WTC11 (cell line): ENCODE results near the gene ADGRL3. TPM values are rescaled to one million over a fixed set of nuclear protein-coding genes. Genes with fewer than 3 reads are reported as not detected.
"Not testable (repeated sequence)": the region's sequence is repeated elsewhere in the genome, so short reads cannot be mapped to it uniquely, and the experiment has no call there.

Experiments used
- ATAC-seq: fragments of 200-7000 bp; cut with Tn5 transposase; 2 replicates; pipeline ENCODE4 v1.10.0; 2021; ENCODE audit warnings: mild to moderate bottlenecking, moderate library complexity
- CTCF ChIA-PET: fragments of 300-600 bp; sonication (Branson Sonifier 250); formaldehyde crosslinking; loops from one replicate; lab custom pipeline; 2021; ENCODE audit warnings: antibody characterized with exemption; lab: Charles Lee
- POLR2A ChIA-PET: fragments of 350-600 bp; sonication (Branson Sonifier 250); formaldehyde crosslinking; loops from one replicate; lab custom pipeline; 2021; ENCODE audit warnings: antibody characterized with exemption; lab: Charles Lee
- DNase-seq: peaks from one replicate; pipeline ENCODE4 v3.0.0; 2021; ENCODE audit warnings: low spot score
- H3K27ac Mint-ChIP-seq: 2 replicates; pipeline ENCODE4 v1.8.0; 2021; ENCODE audit warnings: mixed read lengths
- H3K27me3 Mint-ChIP-seq: 2 replicates; pipeline ENCODE4 v1.8.0; 2021; ENCODE audit warnings: low read depth, mild to moderate bottlenecking, moderate library complexity, mixed read lengths
- H3K36me3 Mint-ChIP-seq: 2 replicates; pipeline ENCODE4 v1.8.0; 2021; ENCODE audit warnings: mixed read lengths
- H3K4me1 Mint-ChIP-seq: 2 replicates; pipeline ENCODE4 v1.8.0; 2022; ENCODE audit warnings: mixed read lengths
- H3K4me3 Mint-ChIP-seq: 2 replicates; pipeline ENCODE4 v1.8.0; 2021; ENCODE audit warnings: mild to moderate bottlenecking, moderate library complexity, mixed read lengths
- H3K9me3 Mint-ChIP-seq: 2 replicates; pipeline ENCODE4 v1.8.0; 2021; ENCODE audit warnings: mixed read lengths
- GRHL2 ChIP-seq: fragments of 250-450 bp; sonication (Bioruptor Pico); IDR thresholded peaks from 2 replicates; pipeline ENCODE4 v1.8.0; 2022; ENCODE audit warnings: mild to moderate bottlenecking, moderate library complexity; ENCODE audit not compliant: insufficient replicate concordance, severe bottlenecking
- HMGA2 ChIP-seq: fragments of 250-450 bp; sonication (Bioruptor Pico); IDR thresholded peaks from 2 replicates; pipeline ENCODE4 v1.4.0; 2021; ENCODE audit warnings: mild to moderate bottlenecking, moderate library complexity
- JAZF1 ChIP-seq: fragments of 250-450 bp; sonication (Bioruptor Pico); IDR thresholded peaks from 2 replicates; pipeline ENCODE4 v1.9.0; 2021; ENCODE audit warnings: moderate library complexity, mild to moderate bottlenecking, inconsistent platforms
- ZNF121 ChIP-seq: sonication (generic); formaldehyde crosslinking; IDR thresholded peaks from 2 replicates; pipeline ENCODE4 v1.8.0; 2023; ENCODE audit warnings: missing genetic modification reagents
- total RNA-seq: library from RNA; stranded (reverse); gene quantifications from 3 replicates; pipeline ENCODE4 v1.2.3, GENCODE V29; 2021
- TF ChIP-seq, protein P1 (sequence below): fragments of 250-450 bp; sonication (Bioruptor Pico); IDR thresholded peaks from 2 replicates; pipeline ENCODE4 v1.9.0; 2021; ENCODE audit warnings: mild to moderate bottlenecking, borderline replicate concordance
- TF ChIP-seq, protein P2 (sequence below): sonication (generic); formaldehyde crosslinking; IDR thresholded peaks from 2 replicates; pipeline ENCODE4 v1.8.0; 2022; ENCODE audit warnings: mild to moderate bottlenecking, missing genetic modification reagents
- TF ChIP-seq, protein P3 (sequence below): sonication (generic); formaldehyde crosslinking; IDR thresholded peaks from 2 replicates; pipeline ENCODE4 v1.8.0; 2023; ENCODE audit warnings: missing genetic modification reagents, mild to moderate bottlenecking, borderline replicate concordance
- TF ChIP-seq, protein P4 (sequence below): sonication (generic); formaldehyde crosslinking; IDR thresholded peaks from 2 replicates; pipeline ENCODE4 v1.8.1; 2022; ENCODE audit warnings: missing genetic modification reagents, borderline replicate concordance
- TF ChIP-seq, protein P5 (sequence below): sonication (generic); formaldehyde crosslinking; IDR thresholded peaks from 2 replicates; pipeline ENCODE4 v1.8.0; 2022; ENCODE audit warnings: mild to moderate bottlenecking, missing genetic modification reagents
- TF ChIP-seq, protein P6 (sequence below): sonication (generic); formaldehyde crosslinking; IDR thresholded peaks from 2 replicates; pipeline ENCODE4 v1.8.1; 2023; ENCODE audit warnings: mild to moderate bottlenecking, missing genetic modification reagents

The ADGRL3 gene
- total RNA-seq, 1 experiment from 2014 or later, result 8.7 TPM

DNA sequence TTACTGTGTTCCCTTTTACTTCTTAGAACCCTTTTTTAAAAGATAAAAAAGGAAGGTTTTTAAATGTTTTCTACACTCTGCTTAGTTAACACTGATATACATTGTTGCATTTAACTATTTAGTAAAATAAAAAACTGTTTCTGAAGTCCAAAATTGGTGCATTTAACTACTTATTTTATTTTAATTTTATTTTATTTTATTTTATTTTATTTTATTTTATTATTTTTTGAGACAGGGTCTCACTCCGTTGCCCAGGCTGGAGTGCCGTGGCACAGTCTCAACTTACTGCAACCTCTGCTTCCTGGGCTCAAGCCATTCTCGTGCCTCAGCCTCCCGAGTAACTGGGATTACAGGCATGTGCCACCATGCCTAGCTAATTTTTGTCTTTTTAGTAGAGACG, 652.0 kb downstream of the ADGRL3 start:
- H3K4me3 Mint-ChIP-seq, H3K9me3 Mint-ChIP-seq, POLR2A ChIA-PET, ATAC-seq, H3K27ac Mint-ChIP-seq, H3K36me3 Mint-ChIP-seq, DNase-seq, H3K27me3 Mint-ChIP-seq: not testable (repeated sequence)
- CTCF ChIA-PET, result interaction anchor here (1.5 kb wide), 1 partner anchor 7 kb away, joined by 3 read pairs; no protein-coding TSS in a partner anchor
- H3K4me1 Mint-ChIP-seq, result peaks cover 22% of the 10 kb centered on the region
- peak; percentile 77 for TF ChIP-seq ZNF121
- TF ChIP-seq HMGA2 (CRISPR knock-in tag), result peak; percentile 92

DNA sequence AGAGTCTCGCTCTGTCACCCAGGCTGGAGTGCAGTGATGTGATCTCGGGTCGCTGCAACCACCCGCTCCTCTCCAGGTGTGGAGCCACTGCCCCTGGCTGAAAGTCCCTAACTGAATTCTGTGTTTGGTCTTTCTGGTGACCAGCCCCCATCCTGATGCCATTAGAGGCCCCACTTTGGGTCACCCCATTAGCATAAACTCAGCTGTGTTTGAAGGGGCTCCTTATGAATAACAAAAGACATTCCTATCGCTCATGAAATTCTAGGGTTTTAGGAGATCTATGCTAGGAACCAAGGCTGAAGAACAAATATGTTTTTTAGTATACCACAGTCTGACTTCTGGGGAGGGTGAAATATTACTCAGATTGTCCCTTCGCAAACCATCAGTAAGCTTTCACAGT, 652.9 kb downstream of the ADGRL3 start:
- Mint-ChIP-seq H3K9me3 (peaks cover 3% of the 10 kb centered on the region), H3K4me1 (peaks cover 22% of the 10 kb centered on the region), H3K4me3 (peak overlapping the region; percentile 46), H3K27me3 (peaks cover 4% of the 10 kb centered on the region), H3K36me3 (peaks cover 2% of the 10 kb centered on the region; the same call in 1 of the 2 replicates), H3K27ac (peak overlapping the region; percentile 85; the same call in 1 of the 2 replicates)
- DNase-seq, result peak; percentile 63
- peak; percentile 95 for ATAC-seq
- TF ChIP-seq, protein P1, sequence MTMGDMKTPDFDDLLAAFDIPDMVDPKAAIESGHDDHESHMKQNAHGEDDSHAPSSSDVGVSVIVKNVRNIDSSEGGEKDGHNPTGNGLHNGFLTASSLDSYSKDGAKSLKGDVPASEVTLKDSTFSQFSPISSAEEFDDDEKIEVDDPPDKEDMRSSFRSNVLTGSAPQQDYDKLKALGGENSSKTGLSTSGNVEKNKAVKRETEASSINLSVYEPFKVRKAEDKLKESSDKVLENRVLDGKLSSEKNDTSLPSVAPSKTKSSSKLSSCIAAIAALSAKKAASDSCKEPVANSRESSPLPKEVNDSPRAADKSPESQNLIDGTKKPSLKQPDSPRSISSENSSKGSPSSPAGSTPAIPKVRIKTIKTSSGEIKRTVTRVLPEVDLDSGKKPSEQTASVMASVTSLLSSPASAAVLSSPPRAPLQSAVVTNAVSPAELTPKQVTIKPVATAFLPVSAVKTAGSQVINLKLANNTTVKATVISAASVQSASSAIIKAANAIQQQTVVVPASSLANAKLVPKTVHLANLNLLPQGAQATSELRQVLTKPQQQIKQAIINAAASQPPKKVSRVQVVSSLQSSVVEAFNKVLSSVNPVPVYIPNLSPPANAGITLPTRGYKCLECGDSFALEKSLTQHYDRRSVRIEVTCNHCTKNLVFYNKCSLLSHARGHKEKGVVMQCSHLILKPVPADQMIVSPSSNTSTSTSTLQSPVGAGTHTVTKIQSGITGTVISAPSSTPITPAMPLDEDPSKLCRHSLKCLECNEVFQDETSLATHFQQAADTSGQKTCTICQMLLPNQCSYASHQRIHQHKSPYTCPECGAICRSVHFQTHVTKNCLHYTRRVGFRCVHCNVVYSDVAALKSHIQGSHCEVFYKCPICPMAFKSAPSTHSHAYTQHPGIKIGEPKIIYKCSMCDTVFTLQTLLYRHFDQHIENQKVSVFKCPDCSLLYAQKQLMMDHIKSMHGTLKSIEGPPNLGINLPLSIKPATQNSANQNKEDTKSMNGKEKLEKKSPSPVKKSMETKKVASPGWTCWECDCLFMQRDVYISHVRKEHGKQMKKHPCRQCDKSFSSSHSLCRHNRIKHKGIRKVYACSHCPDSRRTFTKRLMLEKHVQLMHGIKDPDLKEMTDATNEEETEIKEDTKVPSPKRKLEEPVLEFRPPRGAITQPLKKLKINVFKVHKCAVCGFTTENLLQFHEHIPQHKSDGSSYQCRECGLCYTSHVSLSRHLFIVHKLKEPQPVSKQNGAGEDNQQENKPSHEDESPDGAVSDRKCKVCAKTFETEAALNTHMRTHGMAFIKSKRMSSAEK (CRISPR knock-in tag), result no peak
- TF ChIP-seq, protein P2, sequence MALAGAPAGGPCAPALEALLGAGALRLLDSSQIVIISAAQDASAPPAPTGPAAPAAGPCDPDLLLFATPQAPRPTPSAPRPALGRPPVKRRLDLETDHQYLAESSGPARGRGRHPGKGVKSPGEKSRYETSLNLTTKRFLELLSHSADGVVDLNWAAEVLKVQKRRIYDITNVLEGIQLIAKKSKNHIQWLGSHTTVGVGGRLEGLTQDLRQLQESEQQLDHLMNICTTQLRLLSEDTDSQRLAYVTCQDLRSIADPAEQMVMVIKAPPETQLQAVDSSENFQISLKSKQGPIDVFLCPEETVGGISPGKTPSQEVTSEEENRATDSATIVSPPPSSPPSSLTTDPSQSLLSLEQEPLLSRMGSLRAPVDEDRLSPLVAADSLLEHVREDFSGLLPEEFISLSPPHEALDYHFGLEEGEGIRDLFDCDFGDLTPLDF (CRISPR knock-in tag), result no peak
- TF ChIP-seq, protein P3, sequence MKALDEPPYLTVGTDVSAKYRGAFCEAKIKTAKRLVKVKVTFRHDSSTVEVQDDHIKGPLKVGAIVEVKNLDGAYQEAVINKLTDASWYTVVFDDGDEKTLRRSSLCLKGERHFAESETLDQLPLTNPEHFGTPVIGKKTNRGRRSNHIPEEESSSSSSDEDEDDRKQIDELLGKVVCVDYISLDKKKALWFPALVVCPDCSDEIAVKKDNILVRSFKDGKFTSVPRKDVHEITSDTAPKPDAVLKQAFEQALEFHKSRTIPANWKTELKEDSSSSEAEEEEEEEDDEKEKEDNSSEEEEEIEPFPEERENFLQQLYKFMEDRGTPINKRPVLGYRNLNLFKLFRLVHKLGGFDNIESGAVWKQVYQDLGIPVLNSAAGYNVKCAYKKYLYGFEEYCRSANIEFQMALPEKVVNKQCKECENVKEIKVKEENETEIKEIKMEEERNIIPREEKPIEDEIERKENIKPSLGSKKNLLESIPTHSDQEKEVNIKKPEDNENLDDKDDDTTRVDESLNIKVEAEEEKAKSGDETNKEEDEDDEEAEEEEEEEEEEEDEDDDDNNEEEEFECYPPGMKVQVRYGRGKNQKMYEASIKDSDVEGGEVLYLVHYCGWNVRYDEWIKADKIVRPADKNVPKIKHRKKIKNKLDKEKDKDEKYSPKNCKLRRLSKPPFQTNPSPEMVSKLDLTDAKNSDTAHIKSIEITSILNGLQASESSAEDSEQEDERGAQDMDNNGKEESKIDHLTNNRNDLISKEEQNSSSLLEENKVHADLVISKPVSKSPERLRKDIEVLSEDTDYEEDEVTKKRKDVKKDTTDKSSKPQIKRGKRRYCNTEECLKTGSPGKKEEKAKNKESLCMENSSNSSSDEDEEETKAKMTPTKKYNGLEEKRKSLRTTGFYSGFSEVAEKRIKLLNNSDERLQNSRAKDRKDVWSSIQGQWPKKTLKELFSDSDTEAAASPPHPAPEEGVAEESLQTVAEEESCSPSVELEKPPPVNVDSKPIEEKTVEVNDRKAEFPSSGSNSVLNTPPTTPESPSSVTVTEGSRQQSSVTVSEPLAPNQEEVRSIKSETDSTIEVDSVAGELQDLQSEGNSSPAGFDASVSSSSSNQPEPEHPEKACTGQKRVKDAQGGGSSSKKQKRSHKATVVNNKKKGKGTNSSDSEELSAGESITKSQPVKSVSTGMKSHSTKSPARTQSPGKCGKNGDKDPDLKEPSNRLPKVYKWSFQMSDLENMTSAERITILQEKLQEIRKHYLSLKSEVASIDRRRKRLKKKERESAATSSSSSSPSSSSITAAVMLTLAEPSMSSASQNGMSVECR, result no peak
- no peak for TF ChIP-seq GRHL2 (CRISPR knock-in tag)
- TF ChIP-seq, protein P4, sequence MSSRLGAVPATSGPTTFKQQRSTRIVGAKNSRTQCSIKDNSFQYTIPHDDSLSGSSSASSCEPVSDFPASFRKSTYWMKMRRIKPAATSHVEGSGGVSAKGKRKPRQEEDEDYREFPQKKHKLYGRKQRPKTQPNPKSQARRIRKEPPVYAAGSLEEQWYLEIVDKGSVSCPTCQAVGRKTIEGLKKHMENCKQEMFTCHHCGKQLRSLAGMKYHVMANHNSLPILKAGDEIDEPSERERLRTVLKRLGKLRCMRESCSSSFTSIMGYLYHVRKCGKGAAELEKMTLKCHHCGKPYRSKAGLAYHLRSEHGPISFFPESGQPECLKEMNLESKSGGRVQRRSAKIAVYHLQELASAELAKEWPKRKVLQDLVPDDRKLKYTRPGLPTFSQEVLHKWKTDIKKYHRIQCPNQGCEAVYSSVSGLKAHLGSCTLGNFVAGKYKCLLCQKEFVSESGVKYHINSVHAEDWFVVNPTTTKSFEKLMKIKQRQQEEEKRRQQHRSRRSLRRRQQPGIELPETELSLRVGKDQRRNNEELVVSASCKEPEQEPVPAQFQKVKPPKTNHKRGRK (CRISPR knock-in tag), result no peak
- TF ChIP-seq, protein P5, sequence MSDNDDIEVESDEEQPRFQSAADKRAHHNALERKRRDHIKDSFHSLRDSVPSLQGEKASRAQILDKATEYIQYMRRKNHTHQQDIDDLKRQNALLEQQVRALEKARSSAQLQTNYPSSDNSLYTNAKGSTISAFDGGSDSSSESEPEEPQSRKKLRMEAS (CRISPR knock-in tag), result no peak
- TF ChIP-seq JAZF1 (CRISPR knock-in tag), result no peak
- TF ChIP-seq, protein P6, sequence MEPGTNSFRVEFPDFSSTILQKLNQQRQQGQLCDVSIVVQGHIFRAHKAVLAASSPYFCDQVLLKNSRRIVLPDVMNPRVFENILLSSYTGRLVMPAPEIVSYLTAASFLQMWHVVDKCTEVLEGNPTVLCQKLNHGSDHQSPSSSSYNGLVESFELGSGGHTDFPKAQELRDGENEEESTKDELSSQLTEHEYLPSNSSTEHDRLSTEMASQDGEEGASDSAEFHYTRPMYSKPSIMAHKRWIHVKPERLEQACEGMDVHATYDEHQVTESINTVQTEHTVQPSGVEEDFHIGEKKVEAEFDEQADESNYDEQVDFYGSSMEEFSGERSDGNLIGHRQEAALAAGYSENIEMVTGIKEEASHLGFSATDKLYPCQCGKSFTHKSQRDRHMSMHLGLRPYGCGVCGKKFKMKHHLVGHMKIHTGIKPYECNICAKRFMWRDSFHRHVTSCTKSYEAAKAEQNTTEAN (CRISPR knock-in tag), result no peak
- POLR2A ChIA-PET, result no interaction called here
- CTCF ChIA-PET, result interaction anchor here (1.1 to 1.5 kb wide), 2 partner anchors 8 to 22 kb away, joined by 3 to 5 read pairs; no protein-coding TSS in a partner anchor
